GM21367 (cell line): ENCODE data around the gene DLST.

Experiments used
- ATAC-seq: cut with Tn5 transposase; IDR thresholded peaks from one replicate; pipeline ENCODE4 v1.9.1; 2021; ENCODE audit not compliant: unreplicated experiment

DLST gene

DNA sequence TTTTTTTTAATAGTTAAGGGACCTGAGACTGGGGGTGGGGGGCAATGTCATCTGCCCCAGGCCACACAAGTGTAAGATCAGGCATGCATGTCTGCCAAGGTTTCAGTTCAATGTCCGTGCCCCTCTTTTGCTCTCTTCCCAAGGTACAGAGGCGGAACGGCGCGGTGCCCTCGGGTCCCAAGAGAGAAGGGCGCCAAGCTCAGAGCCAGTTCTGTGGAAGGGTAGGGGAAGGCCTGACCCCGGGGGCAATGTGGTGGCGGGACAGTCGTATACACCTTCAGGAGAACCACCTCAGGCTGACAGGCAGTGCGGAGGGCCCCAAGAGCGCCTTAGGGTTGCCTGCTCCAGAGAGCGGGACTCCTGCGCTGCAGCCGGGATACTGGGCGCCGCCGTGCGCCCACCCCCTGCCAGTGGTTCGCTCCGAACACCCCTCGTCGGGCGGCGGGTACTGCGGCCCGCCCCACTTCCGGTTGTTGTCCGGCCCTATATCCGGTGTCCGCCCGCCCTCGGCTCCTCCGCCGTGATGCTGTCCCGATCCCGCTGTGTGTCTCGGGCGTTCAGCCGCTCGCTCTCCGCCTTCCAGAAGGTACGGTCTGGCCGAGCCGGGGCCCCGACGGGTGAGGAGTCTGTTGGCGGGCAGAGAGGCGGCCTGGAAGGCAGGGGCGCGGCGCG is at the start of gene DLST:
Gene DLST, plus strand, starts transcription at position 486 of the 672 bp plus-strand sequence. Its CDS starts 38 bp downstream, at position 524.
- ATAC-seq, result peak; percentile 83

- no peak for ATAC-seq
These were observed 48.9 kb upstream of the DLST start for GRCh38 chr14:74832849-74833248.

- no peak for ATAC-seq
These were observed 46.9 kb upstream of the DLST start for GRCh38 chr14:74834692-74835392.

- no peak for ATAC-seq
These were observed 46.0 kb upstream of the DLST start for GRCh38 chr14:74835645-74836250.

DNA sequence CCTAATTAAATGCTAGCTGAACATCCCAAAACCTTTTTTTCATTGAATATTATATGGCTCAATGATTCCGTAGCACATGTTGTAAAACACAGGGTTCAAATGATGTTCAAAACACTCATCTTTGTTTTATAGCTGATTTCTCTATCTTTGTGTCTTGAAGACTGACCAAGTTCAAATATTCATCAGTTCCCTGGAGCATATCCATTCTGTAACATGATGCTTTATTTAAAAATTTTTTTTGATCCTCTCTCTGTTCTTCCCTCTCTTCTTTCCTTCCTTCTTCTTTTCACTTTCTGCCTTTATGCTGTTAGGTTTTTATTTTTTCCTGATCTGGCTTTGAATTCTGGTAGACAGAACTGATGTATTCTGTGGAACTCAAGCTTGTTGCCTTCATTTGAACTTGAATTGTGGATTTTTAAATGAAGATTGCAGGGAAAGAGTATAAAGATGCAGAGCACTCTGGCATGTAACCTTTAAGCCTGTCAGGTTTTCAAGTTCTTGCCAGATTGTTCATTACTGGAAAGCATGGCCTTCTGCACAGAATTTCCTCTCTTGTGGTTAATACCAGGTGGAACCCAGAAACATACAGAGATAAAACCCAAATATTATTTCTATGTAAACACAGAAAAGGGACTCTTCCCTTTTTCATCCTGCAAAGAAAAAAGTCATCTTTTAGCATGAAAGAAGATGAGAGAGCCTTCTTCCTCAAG is 45.3 kb upstream of the DLST start:
- no peak for ATAC-seq

GRCh38 chr14:74838166-74838565 is 43.5 kb upstream of the DLST start:
- ATAC-seq, result no peak

DNA sequence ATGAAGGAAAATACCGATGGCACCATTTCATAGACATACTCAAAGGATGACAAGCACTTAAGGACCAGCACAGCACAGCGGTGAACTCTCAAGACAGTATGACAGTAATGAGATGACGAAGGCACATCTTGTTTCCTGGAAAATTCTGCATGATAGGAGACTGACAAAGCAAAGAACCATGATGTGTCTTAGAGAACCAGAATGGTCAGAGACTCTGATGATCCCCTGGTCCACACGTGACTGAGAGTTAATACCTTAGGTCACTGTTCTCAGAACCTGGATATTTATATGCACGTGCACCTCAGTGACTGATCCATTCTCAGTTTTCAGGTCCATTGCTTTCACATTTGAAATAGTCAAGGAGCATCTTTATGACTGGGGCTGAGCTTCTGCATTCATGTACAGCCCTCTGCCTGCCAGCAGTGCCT is 41.1 kb upstream of the DLST start:
- peak; percentile 39 for ATAC-seq

GRCh38 chr14:74841230-74842207 is 40.2 kb upstream of the DLST start:
- ATAC-seq, result peak; percentile 67

DNA sequence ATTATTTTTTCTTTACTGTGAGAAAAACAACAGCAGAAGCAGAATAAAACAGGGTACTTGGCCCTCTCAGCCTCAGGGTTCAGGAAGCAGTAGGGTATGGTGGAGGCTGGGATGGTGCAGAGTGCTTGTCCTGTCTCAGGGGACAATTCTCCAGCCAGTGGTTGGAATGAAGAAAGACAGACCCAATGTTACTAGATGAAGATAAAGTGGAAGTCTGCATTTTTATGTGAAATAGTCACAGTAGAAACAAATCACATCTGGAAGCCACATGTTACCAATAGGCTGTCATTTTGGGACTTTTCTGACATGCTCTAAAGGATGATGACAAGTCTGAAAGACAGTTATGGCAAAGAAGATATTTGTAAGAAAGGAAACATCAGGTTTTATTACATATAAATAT is 38.1 kb upstream of the DLST start:
- ATAC-seq, result no peak

DNA sequence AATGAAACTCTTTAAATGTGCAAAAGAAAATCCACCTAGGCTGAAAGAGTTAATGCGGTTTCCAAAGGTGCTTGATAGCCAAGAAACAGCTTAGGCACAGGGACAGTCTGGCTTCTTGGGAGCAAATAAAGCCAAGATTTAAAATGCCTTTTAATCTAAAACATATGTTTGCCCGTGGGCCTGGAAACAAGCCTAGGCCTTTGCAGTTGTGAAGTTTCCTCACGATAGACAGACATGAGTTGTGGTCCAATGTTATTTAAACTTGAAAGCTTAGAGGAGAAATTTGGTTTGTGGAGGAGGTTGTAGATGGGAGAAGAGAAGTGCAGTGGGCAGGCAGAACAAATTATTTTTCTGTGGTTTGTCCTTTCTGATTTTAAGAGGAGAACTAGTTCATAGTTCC is 35.5 kb upstream of the DLST start:
- no peak for ATAC-seq

GRCh38 chr14:74846968-74847665 is 34.6 kb upstream of the DLST start:
- ATAC-seq, result no peak

GRCh38 chr14:74848768-74849167 is 32.9 kb upstream of the DLST start:
- ATAC-seq, result no peak

DNA sequence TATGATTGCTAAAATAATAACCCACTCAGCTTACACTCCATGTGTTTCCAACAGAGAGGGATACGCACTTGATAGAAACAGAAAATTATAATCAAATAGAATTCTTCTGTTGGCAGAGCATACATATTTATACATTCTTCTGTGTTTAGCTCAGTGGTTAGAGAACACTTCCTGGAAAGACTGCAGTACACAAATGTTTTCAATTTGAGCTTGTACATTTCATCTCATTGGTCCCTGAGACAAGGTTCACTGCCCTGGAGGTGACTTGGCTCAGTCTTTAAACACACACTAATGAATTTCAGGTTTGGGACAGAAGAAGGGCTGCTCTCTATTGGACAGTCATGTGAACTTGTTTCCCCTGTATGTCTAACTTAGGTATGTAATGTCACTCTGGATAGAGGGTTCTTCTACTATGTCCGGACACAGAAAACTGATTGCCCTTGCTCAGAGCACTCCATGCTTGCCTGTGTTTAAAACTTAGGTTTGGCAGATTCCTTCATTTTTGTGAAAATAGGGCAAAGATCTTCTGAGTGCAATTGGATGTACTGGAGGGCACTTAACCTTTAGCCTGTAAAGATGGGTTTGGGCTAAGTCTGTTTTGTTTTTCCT is 28.7 kb upstream of the DLST start:
- ATAC-seq, result no peak

DNA sequence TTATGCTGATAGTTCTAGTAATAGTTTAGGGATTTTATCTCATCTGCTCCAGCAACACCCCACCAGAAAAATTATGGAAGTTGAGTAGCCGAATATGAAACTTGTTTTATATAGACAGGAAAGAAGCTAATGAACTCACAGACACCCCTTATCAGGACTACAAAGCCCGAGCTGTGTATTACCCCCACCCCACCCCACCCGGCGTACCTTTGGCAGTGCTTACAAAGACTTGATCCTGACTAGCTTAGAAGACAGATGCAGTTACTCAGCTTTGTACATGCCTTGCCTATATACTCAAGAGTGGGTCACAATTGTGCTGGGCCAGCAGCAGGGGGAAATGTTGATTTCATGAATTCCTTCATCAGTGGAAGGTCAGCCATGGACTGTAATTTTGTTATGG is 28.1 kb upstream of the DLST start:
- no peak for ATAC-seq

DNA sequence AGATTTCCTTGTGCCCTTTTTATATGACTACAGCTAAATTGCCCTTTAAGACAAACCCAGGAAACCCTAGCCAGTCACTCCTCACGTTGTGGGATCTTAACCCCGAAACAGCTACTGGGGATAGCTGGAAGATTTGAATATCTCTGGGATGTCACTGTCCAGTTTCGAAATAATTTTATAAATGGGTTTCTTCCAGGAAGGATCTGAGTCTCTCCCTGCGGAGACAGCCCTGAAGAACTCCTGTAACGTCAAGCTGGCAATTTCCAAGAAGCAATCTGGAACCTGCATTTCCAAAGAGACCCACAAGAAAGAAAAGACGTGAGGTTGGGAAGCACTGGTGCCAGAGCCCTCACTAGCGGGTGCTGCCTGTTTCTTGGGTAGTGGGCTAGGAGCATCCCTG is 26.7 kb upstream of the DLST start:
- no peak for ATAC-seq

DNA sequence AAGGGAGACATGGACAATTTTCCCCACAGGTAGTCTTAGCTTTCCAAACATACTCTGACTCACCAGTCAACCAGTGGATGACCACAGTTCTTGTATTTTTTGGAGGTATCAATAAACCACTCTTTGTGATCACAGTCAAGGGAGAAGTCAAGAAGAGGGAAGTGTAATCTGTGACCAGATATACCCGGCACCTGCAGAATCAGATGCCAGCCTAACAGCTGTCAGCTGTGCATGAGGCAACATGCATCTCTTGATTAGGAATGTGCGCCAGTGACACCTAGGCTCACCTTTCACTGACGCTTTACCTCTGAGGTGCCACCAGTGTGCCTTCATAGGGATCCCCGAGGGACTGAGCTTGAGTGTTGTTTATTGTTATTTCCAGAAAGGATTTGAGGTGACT is 25.8 kb upstream of the DLST start:
- no peak for ATAC-seq

DNA sequence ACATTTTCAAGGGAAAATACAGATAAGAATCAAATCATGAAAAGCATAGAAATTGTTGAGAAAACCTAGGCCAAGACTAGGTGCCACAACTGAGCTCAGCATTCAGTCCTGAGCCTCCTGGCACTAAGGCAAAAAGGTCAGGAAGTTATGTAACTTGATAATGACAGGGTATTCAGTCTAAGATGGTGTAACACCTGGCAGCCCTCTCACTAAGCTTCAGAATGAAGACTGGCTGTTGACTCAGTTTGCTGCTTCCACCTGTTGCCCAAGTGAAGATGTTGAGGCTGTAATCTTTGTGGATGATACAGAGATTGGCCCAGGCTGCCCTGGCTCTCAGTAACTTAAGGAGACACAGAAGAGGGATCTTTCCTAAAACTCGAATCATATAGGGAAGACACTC is 25.4 kb upstream of the DLST start:
- ATAC-seq, result no peak

- ATAC-seq, result no peak
These were observed 23.7 kb upstream of the DLST start for GRCh38 chr14:74858022-74858421.

DNA sequence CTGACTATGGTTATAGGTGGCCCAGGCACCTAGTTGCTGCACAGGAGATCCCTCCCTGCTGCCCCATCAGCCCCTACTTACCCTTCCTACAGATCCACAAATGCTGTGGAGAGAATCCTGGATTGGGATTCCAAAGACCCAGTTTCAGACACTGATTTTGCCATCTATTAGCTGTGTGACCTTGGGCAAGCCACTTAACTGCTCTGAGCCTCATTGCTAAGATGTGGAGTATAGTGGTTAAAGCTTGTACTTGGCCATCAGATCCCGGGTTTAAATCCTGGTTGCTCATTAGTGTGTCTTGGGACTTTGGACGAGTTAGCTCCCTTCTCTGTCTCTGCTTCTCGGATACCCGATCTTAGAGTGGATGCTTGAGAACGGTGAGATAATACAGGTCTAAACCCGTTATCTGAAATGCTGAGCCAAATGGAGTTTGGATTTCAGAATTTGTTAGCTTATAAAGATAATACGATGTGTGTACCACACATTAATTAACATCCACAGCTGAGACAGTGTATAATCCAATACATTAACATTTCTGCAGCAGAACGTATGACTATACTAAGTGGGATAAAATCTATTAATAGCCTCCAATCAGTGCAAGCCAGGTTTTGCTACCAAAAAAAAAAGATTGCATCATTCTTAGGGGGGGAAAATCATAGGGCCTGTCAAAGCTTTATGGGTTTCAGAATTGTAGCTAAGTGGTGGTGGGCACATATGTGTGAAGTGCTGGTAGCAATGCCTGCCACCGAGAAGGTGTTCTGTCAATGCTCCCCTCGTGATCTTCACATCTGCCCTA is 21.8 kb upstream of the DLST start:
- no peak for ATAC-seq
